SW480 (cell line): ENCODE measurements around the gene FBXL15.
A peak's percentile ranks its signal among the peaks of the same experiment; 100 is the strongest.

ENCODE experiments used
- DNase-seq: peaks from one replicate; pipeline ENCODE4 v3.0.0-alpha.2; 2016; ENCODE audit warnings: low spot score

Gene FBXL15, protein sequence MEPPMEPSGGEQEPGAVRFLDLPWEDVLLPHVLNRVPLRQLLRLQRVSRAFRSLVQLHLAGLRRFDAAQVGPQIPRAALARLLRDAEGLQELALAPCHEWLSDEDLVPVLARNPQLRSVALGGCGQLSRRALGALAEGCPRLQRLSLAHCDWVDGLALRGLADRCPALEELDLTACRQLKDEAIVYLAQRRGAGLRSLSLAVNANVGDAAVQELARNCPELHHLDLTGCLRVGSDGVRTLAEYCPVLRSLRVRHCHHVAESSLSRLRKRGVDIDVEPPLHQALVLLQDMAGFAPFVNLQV

DNA sequence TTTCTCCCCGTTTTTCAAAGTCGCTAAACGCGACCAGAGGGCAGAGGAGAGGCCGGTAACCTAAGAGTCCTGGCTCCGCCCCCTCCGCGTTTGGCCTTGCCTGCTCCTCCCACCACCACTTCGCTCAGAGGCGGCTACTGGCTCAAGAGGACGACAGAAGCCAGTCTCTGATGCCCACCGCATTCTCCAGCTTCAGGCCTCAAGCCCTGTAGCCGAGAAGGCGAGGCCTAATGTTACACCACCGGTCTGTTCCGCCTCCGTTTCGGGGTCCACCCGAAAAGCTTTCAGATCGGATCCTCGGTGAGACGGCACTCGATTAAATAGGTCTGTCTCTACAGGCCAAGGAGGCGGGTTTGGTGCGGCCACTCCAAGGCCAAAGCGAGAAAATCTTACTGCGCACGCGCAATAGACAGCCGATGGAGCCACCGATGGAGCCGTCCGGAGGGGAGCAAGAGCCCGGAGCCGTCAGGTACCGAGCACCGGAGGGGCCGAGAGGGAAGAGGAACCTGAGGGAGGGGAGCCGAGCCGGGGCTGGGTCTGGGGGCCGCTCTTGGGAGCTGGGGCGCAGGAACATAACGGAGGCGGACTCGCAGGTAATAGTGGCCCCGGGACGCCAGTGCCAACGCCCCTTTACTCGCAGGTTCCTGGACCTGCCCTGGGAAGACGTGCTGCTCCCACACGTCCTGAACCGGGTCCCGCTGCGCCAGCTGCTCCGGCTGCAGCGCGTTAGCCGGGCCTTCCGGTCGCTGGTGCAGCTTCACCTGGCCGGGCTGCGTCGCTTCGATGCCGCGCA, at the start of gene FBXL15:
TSS of gene FBXL15 (plus strand) at position 123 of the 793 bp plus-strand sequence. CDS start at position 417, 294 bp downstream.
- peak; percentile 92 for DNase-seq

DNA sequence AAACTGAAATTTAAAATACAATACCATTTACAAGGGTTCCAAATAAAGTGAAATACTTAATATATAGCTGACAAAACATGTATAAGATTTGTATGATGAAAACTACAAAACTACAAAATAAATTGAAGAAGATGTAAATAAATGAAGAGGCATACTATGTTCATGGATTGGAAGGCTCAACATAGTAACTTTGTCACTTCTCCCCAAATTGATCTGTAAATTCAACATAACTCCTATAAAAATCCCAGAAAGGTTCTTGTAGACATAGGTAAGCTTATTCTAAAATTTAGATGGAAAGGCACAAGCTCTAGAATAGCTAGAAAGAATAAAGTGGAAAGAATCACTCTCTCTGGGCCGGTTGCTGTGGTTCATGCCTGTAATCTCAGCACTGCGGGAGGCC, 49.3 kb upstream of the FBXL15 start:
- DNase-seq = no peak

DNA sequence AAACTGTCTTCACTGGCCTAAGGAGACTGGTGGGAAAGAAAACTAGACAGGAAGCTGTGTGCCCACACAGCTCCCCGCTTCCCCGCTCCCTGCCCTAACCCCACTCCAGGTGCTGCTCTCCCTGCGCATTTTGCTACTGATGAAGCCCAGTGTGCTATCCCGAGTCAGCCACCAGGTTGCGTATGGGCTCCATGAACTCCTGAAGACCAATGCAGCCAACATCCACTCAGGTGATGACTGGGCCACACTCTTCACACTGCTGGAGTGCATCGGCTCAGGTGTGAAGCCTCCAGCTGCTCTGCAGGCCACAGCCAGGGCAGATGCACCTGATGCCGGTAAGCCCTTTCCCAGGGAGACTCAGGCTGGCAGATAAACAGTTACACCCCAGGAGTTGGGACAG, 45.4 kb upstream of the FBXL15 start:
- DNase-seq = no peak

DNA sequence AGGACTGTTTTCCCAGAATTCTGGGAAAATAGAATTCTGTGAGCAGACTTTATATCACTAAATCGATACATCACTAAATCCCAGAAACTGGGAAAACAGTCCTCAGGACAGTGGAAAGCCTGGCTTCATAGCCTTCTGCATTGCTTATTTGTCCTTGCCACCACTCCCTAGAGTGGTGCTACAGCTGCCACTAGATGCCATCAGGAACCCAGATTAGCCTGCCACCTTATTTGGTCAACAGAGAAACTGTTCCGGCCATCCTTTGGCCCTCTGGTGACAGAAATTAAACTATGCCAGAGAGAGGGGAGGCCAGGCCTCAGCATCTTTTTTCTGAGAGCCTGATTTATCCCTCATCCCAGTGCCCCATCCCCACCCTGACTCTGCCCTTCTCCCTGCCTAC, 44.8 kb upstream of the FBXL15 start:
- no peak for DNase-seq

DNA sequence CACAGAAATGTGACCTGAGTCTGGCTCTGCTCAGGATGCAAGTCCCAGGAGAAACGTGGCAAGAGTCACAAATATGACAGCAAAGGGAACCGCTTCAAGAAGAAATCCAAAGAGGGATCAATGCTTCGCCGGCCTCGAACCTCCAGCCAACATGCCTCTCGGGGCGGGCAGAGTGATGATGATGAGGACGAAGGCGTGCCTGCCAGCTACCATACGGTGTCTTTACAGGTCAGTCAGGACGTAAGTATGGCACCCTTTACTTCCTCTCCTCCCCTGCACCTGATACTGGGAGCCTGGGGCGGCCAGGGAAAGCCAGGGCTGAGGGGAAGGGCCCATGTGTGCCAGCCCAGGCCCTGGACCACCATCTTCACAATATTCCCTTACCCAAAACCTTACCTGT, 43.7 kb upstream of the FBXL15 start:
- no peak for DNase-seq

DNA sequence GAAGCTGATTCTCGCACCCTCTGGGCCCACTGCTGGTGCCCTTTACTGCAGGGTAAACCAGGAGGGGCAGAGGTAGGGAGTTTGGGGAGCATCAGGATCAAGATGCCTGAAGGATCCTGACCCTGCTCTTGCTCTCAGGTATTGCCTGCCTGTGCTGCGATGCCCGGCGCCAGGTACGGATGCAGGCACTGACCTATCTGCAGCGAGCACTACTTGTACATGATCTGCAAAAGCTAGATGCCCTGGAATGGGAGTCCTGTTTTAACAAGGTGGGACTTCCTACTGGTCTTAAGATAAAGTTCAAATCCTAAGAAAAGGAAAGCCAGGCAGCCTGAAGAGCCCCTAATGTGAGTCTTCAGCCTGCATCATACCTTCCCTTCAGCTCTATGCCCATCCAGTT, 41.3 kb upstream of the FBXL15 start:
- no peak for DNase-seq

DNA sequence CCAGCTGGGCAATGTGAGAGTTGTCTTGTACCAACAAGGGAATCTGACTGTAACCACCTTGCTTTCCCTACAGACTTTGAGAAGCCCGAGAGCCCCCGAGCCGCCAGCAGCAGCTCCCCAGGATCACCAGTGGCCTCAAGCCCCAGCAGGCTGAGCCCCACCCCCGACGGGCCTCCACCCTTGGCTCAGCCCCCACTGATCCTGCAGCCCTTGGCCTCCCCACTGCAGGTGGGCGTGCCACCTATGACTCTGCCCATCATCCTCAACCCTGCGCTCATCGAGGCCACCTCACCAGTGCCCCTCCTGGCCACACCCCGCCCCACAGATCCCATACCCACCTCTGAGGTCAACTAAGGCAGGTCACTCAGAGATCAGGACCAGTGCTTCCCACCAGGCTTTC, 38.7 kb upstream of the FBXL15 start:
- no peak for DNase-seq

DNA sequence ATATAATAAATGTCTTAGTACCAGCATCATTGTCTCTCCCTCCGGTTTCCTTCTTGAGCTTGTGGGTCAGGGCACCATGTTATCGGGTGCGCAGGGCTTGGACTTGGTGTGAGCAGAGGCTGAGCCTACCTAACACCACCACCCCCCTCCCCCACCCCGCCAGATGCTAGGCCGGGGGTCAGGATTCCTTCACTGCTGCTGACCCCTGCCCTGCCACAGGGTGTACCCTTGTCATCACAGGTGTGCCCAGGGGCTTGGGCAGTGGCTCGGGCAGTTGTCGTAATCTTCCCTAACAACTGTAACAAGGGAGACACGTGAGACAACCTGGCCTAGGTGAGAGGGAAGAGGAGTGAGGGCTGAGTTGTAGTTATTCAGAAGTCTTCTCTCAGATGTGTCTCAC, 37.8 kb upstream of the FBXL15 start:
- DNase-seq = no peak

DNA sequence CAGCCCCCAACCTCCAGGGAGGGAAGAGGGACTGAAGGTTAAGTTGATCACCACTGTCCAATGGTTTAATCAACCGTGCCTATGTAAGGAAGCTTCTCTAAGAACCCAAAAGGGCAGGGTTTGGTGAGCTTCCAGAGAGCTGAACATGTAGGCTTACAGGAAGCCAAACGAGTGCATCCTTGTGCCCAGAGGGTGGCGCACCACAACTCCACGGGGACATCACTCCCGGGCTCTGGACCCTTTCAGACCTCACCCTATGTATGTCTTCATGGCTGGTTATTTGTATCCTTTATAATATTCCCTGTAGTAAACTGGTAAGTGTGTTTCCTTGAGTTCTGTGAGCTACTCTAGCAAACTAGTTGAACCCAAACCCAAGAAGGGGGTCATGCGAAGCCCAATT, 36.6 kb upstream of the FBXL15 start:
- DNase-seq = no peak

DNA sequence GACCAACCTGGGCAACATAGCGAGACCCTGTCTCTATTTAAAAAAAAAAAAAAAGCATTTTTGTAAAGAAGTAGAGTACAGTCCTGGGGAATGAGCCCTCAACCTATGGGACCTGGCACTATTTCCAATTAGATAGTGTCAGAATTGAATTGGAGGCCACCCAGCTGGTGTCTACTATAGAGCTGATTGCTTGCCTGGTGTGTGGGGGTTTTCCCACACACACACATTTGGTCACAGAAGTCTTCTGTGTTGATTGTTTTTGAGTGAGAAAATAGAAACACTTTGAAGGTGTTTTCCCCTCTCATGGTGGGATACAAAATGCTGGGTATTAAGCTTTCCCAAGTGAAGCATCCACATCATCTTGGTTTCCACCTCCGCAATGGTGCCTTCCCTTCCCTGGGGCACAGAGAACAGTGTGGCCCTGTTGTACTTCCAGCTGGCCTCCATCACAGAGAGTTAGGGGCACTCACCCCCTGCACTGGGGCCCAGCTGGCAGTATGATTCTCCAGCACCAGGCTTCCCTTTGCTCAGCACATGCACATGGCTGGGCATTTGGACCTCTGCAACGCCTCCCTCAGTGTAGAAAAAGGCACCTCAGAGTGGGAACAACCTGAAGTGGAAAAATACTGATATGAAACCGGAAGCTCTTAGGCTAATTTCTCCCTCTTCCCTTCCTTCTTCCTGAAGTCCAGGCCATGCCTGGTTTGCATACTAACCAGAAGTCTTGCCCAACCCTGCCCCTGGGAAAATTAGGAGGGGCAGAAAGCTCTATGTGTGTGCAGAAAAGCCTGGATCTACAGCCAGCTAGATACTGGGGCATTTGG, 35.8 kb upstream of the FBXL15 start:
- no peak for DNase-seq

DNA sequence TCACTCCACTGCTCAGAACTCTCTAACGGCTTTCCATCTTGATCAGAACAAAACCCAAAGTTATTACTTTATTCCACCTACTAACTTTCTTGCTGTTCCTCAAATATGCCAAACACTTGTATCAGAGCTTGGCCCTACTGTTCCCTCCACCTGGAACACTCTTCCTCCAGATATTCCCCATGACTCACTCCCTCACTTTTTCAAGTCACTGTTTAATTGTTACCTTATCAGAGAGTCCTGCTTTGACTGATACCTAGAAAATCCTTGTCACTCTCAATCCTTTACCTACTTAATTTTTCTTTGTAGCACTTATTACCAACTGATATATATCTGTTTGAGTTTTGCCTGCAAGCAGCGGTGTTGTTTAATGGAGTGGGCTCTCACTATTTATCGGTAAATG, 30.7 kb upstream of the FBXL15 start:
- no peak for DNase-seq

DNA sequence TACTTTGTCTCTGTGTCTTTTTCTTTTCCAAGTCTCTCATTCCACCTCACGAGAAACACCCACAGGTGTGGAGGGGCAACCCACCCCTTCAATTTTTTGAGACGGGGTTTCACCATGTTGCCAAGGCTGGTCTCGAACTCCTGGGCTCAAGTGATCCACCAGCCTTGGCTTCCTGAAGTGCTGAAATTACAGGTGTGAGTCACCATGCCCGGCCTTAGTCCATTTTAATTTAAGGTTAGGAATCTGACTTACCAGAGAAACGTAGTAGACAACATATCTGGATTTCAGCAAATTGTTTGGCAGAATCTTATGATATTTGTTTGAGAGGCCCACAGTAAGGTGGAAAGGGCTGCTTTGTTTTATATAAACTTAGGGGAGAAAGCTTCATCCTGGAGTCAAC, 28.3 kb upstream of the FBXL15 start:
- no peak for DNase-seq

DNA sequence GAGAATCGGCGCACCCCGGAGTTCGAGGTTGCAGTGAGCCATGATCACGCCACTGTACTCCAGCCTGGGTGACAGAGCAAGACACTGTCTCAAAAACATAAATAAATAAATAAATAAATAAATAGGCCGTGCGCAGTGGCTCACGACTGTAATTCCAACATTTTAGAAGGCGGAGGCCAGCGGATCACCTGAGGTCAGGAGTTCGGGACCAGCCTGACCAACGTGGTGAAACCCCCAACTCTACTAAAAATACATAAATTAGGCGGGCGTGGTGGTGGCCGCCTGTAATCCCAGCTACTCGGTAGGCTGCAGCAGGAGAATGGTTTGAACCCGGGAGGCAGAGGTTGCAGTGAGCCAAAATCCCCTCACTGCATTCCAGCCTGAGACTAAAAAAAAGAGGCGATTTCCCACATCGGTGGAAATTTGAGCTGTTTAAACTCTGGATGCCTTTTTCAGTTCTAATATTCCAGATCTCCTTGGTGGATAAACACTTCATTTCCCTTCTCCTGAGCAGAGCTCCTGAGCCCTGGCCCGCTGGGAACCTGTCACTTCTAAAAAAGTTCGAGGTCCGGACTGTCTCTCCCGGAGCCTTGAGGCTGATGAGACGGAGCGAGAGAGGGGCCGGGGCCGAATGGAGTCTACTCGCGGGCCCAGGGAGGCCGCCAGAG, 27.1 kb upstream of the FBXL15 start:
- no peak for DNase-seq

DNA sequence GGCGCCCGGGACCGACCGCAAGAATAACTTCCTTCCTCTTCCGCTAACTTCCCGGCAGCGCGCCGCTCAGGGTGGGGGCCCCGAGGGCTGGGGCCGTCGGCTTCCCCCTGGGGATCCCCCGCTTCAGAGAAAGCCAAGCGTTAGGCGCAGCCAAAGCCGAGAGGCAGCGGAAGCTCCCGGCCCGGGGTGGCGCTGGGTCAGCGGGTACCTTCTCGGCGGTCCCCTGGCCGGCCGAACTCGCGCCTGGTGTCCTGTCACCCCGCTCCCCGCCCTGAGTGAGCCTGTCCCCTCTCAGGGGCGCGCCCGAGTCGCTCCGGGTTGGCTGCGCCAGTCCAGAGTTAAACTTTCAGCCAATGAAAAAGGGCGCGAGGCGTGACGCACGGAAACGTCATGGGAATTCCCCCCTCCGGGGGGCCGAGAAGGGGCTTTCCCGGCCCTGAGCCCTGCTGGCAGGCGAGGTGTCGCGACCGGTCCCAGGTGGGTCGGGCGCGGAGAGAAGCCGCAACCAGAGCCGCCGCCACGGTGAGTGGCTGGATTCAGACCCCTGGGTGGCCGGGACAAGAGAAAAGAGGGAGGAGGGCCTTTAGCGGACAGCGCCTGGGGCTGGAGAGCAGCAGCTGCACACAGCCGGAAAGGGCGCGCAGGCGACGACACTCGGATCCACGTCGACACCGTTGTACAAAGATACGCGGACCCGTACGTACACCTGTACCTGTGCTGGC, 26.4 kb upstream of the FBXL15 start:
- peak; percentile 87 for DNase-seq

DNA sequence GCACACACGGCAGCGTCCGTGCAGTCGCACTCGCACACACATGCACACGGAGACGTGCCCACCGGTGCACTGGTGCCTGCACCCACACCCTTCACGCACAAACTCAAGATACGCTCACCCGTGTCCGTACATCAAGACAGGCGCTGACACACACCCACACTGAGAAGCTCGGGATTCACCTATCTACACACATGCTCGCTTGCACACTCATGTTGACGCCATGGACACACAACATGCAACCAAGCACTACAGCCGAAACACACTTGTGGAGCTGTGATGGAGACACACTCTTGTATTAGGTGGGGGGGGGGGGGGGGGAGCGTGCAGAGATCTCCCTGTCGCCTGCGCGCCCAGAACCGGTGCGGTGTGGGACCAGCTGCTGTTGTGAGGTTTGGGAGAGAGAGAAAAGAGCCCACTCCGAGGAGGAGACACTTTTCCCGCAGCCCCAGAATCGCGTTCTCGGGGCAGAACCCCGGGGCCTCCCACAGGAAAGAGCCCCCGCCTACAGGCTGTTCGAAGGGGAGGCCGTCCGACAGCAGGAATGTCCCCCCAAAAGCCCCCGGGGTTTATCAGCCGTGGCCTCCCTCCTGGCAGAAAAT, 25.7 kb upstream of the FBXL15 start:
- peak; percentile 56 for DNase-seq

DNA sequence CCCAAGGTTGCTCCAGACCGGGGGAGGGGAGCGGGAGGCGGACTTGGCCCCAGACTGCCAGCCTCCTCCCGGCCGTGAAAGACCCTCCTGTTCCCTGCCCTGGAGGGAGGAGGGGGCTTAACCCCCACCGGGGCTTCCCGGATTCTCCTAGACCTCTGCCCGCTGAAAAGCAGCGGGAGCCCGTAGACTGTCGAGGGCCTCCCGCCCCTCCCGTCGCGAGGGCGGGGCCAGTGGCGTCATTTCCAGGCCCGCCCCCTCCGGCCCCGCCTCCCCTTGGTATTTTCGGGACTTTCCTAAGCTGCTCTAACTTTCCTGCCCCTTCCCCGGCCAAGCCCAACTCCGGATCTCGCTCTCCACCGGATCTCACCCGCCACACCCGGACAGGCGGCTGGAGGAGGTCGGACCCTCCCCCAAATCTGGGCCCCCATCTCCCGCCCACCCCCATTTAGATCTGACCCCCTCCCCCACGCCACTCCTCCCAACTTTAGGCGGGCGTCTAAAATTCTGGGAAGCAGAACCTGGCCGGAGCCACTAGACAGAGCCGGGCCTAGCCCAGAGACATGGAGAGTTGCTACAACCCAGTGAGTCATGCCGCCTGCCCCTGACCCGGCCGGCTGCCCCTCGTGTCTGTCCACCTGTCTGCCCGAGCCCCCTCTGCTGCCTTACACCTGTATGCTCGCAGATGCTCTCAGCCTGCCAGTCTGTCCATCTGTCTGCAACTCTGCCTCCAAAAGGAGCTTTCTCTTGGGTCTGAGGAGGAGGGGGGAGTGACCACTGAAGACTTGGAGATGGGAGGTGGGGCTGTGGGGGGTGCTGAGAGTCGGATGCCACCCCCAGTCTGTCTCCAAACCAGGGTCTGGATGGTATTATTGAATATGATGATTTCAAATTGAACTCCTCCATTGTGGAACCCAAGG, 25.0 kb upstream of the FBXL15 start, which contains the start of gene NFKB2:
TSS of gene NFKB2 (plus strand) at position 306 of the 917 bp plus-strand sequence. CDS start at position 561, 255 bp downstream.
- DNase-seq = peak; percentile 77

DNA sequence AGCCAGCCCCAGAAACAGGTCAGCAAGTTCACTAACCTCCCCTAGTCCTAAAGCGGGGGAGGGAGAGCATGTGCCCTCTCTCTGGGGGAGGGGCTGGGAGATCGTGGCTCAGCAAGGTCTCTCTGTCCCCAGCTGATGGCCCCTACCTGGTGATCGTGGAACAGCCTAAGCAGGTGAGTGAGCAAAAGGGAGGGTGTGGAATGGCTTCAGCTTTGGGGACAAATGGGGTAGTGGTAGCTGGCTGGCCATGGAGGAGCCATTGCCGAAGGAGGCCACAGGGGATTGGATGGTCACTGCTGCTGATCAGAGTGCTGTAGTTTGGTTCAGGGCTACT, 24.4 kb upstream of the FBXL15 start:
- no peak for DNase-seq

DNA sequence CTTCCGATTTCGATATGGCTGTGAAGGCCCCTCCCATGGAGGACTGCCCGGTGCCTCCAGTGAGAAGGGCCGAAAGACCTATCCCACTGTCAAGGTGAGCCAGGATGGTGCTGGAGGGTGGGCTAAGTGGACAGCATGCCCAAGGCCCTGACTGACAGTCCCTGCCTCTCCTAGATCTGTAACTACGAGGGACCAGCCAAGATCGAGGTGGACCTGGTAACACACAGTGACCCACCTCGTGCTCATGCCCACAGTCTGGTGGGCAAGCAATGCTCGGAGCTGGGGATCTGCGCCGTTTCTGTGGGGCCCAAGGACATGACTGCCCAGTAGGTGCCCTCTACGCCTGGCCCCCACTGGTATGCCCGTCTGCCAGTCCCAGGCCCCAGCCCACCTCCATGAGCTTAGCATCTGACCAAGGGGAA, 23.9 kb upstream of the FBXL15 start:
- DNase-seq = no peak

DNA sequence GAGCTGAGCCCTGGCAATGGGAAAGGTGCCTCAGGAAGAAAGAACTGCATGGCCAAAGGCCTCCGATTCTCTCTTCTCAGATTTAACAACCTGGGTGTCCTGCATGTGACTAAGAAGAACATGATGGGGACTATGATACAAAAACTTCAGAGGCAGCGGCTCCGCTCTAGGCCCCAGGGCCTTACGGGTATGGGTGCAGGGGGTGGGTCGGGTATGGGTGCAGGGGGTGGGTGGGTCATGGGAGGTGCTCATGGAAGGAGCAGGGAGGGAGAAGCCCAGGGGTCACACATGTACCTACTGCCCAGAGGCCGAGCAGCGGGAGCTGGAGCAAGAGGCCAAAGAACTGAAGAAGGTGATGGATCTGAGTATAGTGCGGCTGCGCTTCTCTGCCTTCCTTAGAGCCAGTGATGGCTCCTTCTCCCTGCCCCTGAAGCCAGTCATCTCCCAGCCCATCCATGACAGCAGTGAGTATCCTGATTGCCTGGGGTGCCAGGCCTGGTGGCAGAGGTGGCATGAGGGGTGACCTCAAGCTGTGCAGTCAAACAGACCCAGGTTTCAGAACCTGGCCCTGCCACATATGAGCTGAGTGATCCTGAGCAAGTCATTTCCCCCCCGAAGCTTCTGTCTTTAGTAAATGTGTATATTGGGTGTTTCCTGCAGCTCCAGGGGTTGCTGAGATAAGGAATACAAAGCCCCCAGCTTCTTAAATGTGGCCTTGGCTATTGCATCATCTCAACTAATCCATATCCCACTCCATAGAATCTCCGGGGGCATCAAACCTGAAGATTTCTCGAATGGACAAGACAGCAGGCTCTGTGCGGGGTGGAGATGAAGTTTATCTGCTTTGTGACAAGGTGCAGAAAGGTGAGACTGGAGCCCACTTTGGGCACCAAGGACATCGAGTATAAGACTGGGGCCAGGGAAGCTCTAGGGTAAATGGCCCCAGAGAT, 23.1 kb upstream of the FBXL15 start:
- no peak for DNase-seq
